Keratinocyte (primary cell): ENCODE results near the gene KAT6B. TPM values are rescaled to one million over a fixed set of nuclear protein-coding genes. Genes with fewer than 3 reads are reported as not detected.
"Not testable (repeated sequence)": the region's sequence is repeated elsewhere in the genome, so short reads cannot be mapped to it uniquely, and the experiment has no call there.

Experiments used
- DNase-seq: peaks from one replicate; pipeline ENCODE4 v3.0.0-alpha.2; 2011; ENCODE audit warnings: low read depth, missing footprints, low spot score
- FAIRE-seq: peaks from 2 replicates; lab custom pipeline; 2011; peaks lifted over from hg19 to GRCh38; lab: Jason Lieb, UNC
- H2AFZ ChIP-seq: 2 replicates; pipeline ENCODE4 v1.6.0; 2012; ENCODE audit warnings: low read length, control low read depth, inconsistent platforms; ENCODE audit not compliant: control insufficient read depth
- H3K27ac ChIP-seq: 2 replicates; pipeline ENCODE4 v1.5.1; 2011; ENCODE audit warnings: low read length; ENCODE audit not compliant: control insufficient read depth, insufficient read depth
- H3K27me3 ChIP-seq: 3 replicates; pipeline ENCODE4 v1.6.0; 2011; ENCODE audit warnings: low read length; ENCODE audit not compliant: control insufficient read depth, insufficient read depth; ENCODE audit errors: extremely low read depth
- H3K36me3 ChIP-seq, 2 experiments: 2 replicates in 1 of 2; 3 replicates in 1 of 2; pipeline ENCODE4 v1.5.1; 2011; ENCODE audit warnings: low read length in 2 of 2, mild to moderate bottlenecking in 1 of 2; ENCODE audit not compliant: control insufficient read depth in 2 of 2, insufficient read depth in 2 of 2; ENCODE audit errors: extremely low read depth in 1 of 2
- H3K4me1 ChIP-seq: 3 replicates; pipeline ENCODE4 v1.5.1; 2011; ENCODE audit warnings: low read length; ENCODE audit not compliant: control insufficient read depth, insufficient read depth; ENCODE audit errors: extremely low read depth
- H3K4me2 ChIP-seq: 3 replicates; pipeline ENCODE4 v1.6.0; 2011; ENCODE audit warnings: low read depth, low read length; ENCODE audit not compliant: control insufficient read depth, insufficient read depth; ENCODE audit errors: extremely low read depth
- H3K4me3 ChIP-seq, 3 experiments: fragments of 200-600 bp in 1 of 3; sonication (generic) in 1 of 3; 2 replicates in 2 of 3; 3 replicates in 1 of 3; pipeline ENCODE4 v1.5.1; 2011 to 2016; ENCODE audit warnings: low read length in 3 of 3, mild to moderate bottlenecking in 3 of 3, control low read depth in 2 of 3, inconsistent platforms in 1 of 3, low read depth in 1 of 3, mixed read lengths in 1 of 3, mixed run types in 1 of 3, moderate library complexity in 1 of 3; ENCODE audit not compliant: control insufficient read depth in 2 of 3, insufficient read depth in 2 of 3; ENCODE audit errors: extremely low read depth in 1 of 3
- H3K79me2 ChIP-seq: 2 replicates; pipeline ENCODE4 v1.6.0; 2012; ENCODE audit warnings: low read length; ENCODE audit not compliant: control insufficient read depth, insufficient read depth
- H3K9ac ChIP-seq: 3 replicates; pipeline ENCODE4 v1.6.0; 2011; ENCODE audit warnings: low read length; ENCODE audit not compliant: control insufficient read depth, insufficient read depth; ENCODE audit errors: extremely low read depth
- H3K9me1 ChIP-seq: 3 replicates; pipeline ENCODE4 v1.6.0; 2011; ENCODE audit warnings: low read length; ENCODE audit not compliant: control insufficient read depth, insufficient read depth; ENCODE audit errors: extremely low read depth
- H3K9me3 ChIP-seq: 2 replicates; pipeline ENCODE4 v1.5.1; 2012; ENCODE audit warnings: low read depth, low read length; ENCODE audit not compliant: control insufficient read depth
- H4K20me1 ChIP-seq: 3 replicates; pipeline ENCODE4 v1.6.0; 2011; ENCODE audit warnings: low read length; ENCODE audit not compliant: control insufficient read depth, insufficient read depth; ENCODE audit errors: extremely low read depth
- CTCF ChIP-seq, 3 experiments: IDR thresholded peaks in 1 of 3; conservative IDR thresholded peaks in 1 of 3; optimal IDR thresholded peaks in 1 of 3; 2 replicates in 2 of 3; 3 replicates in 1 of 3; pipeline versions ENCODE3 to v1.5.1; 2011; ENCODE audit warnings: low read length in 3 of 3, mild to moderate bottlenecking in 3 of 3, moderate library complexity in 2 of 3, control low read depth in 1 of 3, inconsistent platforms in 1 of 3; ENCODE audit not compliant: insufficient read depth in 2 of 3; ENCODE audit errors: extremely low read depth in 1 of 3
- EZH2 ChIP-seq: IDR thresholded peaks from one replicate; pipeline ENCODE4 v1.6.1; 2012; ENCODE audit warnings: inconsistent platforms, mild to moderate bottlenecking, low read length, moderate library complexity
- dilution Hi-C: fragments of 300-500 bp; cut with MboI; formaldehyde crosslinking; loops from one replicate; pipeline ENCODE4 v1.7.0; 2020; ENCODE audit warnings: low sequenced_read_pairs; ENCODE audit not compliant: extremely low pct_ligation_motif_present
- polyA plus RNA-seq, 5 experiments: library from polyadenylated mRNA; depleted of rRNA in 3 of 5; stranded (reverse) in 3 of 5; stranded (forward) in 1 of 5; unstranded in 1 of 5; fragments of >200 nt; gene quantifications; 1 replicate in 1 of 5; 2 replicates in 3 of 5; 3 replicates in 1 of 5; pipeline versions ENCODE4 v1.2.1 to v1.2.3, GENCODE V29; 2011 to 2012; ENCODE audit warnings: missing spikeins in 2 of 5, low read depth in 1 of 5, low replicate concordance in 1 of 5

The KAT6B gene
- polyA plus RNA-seq, 1 donor (not counting 4 experiments of a cell fraction or from before 2014, with no cell fraction given) = 2.9 TPM

GRCh38 chr10:74875068-74875467, 48.7 kb downstream of the KAT6B start:
- Histone ChIP-seq H3K9ac (no peak overlapping the region), H3K27ac (no peak overlapping the region), H4K20me1 (no peaks in the 10 kb centered on the region), H3K79me2 (no peaks in the 10 kb centered on the region), H3K4me1 (peaks cover 10% of the 10 kb centered on the region), H3K9me3 (no peaks in the 10 kb centered on the region), H2AFZ (no peak overlapping the region), H3K4me3 (no peak overlapping the region), H3K27me3 (no peaks in the 10 kb centered on the region), H3K36me3 (no peaks in the 10 kb centered on the region), H3K9me1 (no peaks in the 10 kb centered on the region), H3K4me2 (no peak overlapping the region)
- dilution Hi-C loops = no loop called here
- no peak for FAIRE-seq
- no peak for TF ChIP-seq CTCF (optimal IDR thresholded peaks at IDR 0.05 in 1 of 3, IDR thresholded peaks at IDR 0.05 in 1 of 3, conservative IDR thresholded peaks at IDR 0.05 in 1 of 3; ENCODE audit: extremely low read depth in 1 of 3, insufficient read depth in 2 of 3, low read length in 3 of 3)
- TF ChIP-seq EZH2 = no peak
- no peak for DNase-seq

- no peak for DNase-seq
- Histone ChIP-seq H3K9me3 (no peaks in the 10 kb centered on the region), H3K36me3 (no peaks in the 10 kb centered on the region), H2AFZ (no peak overlapping the region), H3K9ac (no peak overlapping the region), H3K4me2 (no peak overlapping the region), H4K20me1 (no peaks in the 10 kb centered on the region), H3K27ac (no peak overlapping the region), H3K9me1 (no peaks in the 10 kb centered on the region), H3K4me3 (no peak overlapping the region), H3K4me1 (peaks cover 10% of the 10 kb centered on the region), H3K27me3 (no peaks in the 10 kb centered on the region), H3K79me2 (no peaks in the 10 kb centered on the region)
- no peak for FAIRE-seq
- dilution Hi-C loops = no loop called here
- TF ChIP-seq EZH2 (no peak), CTCF (optimal IDR thresholded peaks at IDR 0.05 in 1 of 3, IDR thresholded peaks at IDR 0.05 in 1 of 3, conservative IDR thresholded peaks at IDR 0.05 in 1 of 3; ENCODE audit: extremely low read depth in 1 of 3, insufficient read depth in 2 of 3, low read length in 3 of 3) (no peak)
Observed at GRCh38 chr10:74875966-74876365, 49.6 kb downstream of the KAT6B start.

GRCh38 chr10:74877054-74877453, 50.7 kb downstream of the KAT6B start:
- dilution Hi-C loops, FAIRE-seq, H2AFZ ChIP-seq, H3K9ac ChIP-seq, H3K79me2 ChIP-seq, H3K27me3 ChIP-seq, H3K9me1 ChIP-seq, H3K9me3 ChIP-seq, H3K4me2 ChIP-seq, H3K4me1 ChIP-seq, H3K36me3 ChIP-seq, H3K4me3 ChIP-seq, H4K20me1 ChIP-seq, DNase-seq, H3K27ac ChIP-seq: not testable (repeated sequence)
